Fibroblast of skin of left biceps (primary cell): ENCODE data around the gene BICRA.
A peak's percentile ranks its signal among the peaks of the same experiment; 100 is the strongest.
"Not testable (repeated sequence)": the region's sequence is repeated elsewhere in the genome, so short reads cannot be mapped to it uniquely, and the experiment has no call there.

Experiments
- DNase-seq, 2 experiments: peaks; one replicate each; pipeline ENCODE4 v3.0.0-alpha.2; 2013; ENCODE audit warnings: low read depth in 2 of 2

BICRA gene

GRCh38 chr19:47714339-47714738 is 105.4 kb downstream of the BICRA start:
- no peak for DNase-seq

GRCh38 chr19:47714855-47715254 is 105.9 kb downstream of the BICRA start:
- not testable (repeated sequence) for DNase-seq

GRCh38 chr19:47716270-47716937 is 107.5 kb downstream of the BICRA start:
- no peak for DNase-seq

- DNase-seq: not testable (repeated sequence)
Observed at GRCh38 chr19:47718415-47719046, 109.6 kb downstream of the BICRA start.

- peak; percentile 98 to 99 for DNase-seq
Observed at GRCh38 chr19:47719047-47719859, 110.3 kb downstream of the BICRA start.

GRCh38 chr19:47720669-47721422 is 111.9 kb downstream of the BICRA start:
- DNase-seq: no peak

- DNase-seq: peak; percentile 65 to 70
Observed at GRCh38 chr19:47723581-47723940, 114.6 kb downstream of the BICRA start.

- DNase-seq: no peak
Observed at GRCh38 chr19:47725759-47726401, 116.9 kb downstream of the BICRA start.

GRCh38 chr19:47726467-47726866 is 117.5 kb downstream of the BICRA start:
- no peak for DNase-seq

GRCh38 chr19:47728295-47728694 is 119.4 kb downstream of the BICRA start:
- DNase-seq: not testable (repeated sequence)

- peak in 1 of 2 experiments; percentile 45 for DNase-seq
Observed at GRCh38 chr19:47729468-47729798, 120.5 kb downstream of the BICRA start.

- DNase-seq: no peak
Observed at GRCh38 chr19:47729799-47730520, 121.0 kb downstream of the BICRA start.

GRCh38 chr19:47730521-47730889 is 121.6 kb downstream of the BICRA start:
- no peak for DNase-seq

- DNase-seq: no peak
Observed at GRCh38 chr19:47730910-47731309, 122.0 kb downstream of the BICRA start.

- DNase-seq: no peak
Observed at GRCh38 chr19:47735131-47735530, 126.2 kb downstream of the BICRA start.

- no peak for DNase-seq
Observed at GRCh38 chr19:47740866-47741519, 132.1 kb downstream of the BICRA start.

GRCh38 chr19:47741544-47742140 is 132.7 kb downstream of the BICRA start:
- no peak for DNase-seq

- DNase-seq: no peak
Observed at GRCh38 chr19:47742634-47743033, 133.7 kb downstream of the BICRA start.

GRCh38 chr19:47745010-47745901 is 136.3 kb downstream of the BICRA start, which contains the start of gene NOP53:
Gene NOP53 (plus strand): TSS chr19:47745546. CDS start chr19:47745560, 14 bp downstream.
- peak; percentile 91 to 93 for DNase-seq
